Osteoblast (primary cell): ENCODE results near the gene NCOA1. TPM values are rescaled to one million over a fixed set of nuclear protein-coding genes. Genes with fewer than 3 reads are reported as not detected.

Source experiments
- DNase-seq: peaks from one replicate; pipeline ENCODE4 v3.0.0; 2011; ENCODE audit warnings: low spot score, mixed read lengths; ENCODE audit not compliant: insufficient read length; ENCODE audit errors: missing footprints
- H2AFZ ChIP-seq: 2 replicates; pipeline ENCODE4 v1.6.0; 2011; ENCODE audit warnings: mild to moderate bottlenecking, low read length
- H3K27ac ChIP-seq: 2 replicates; pipeline ENCODE4 v1.5.1; 2011; ENCODE audit warnings: mild to moderate bottlenecking, low read depth, low read length, moderate library complexity
- H3K27me3 ChIP-seq: 2 replicates; pipeline ENCODE4 v1.6.0; 2012; ENCODE audit warnings: mild to moderate bottlenecking, control low read depth, inconsistent platforms, low read length, moderate library complexity; ENCODE audit not compliant: insufficient read depth
- H3K36me3 ChIP-seq: 2 replicates; pipeline ENCODE4 v1.5.1; 2011; ENCODE audit warnings: mild to moderate bottlenecking, low read length, control low read depth, moderate library complexity; ENCODE audit not compliant: insufficient read depth
- H3K4me1 ChIP-seq: 2 replicates; pipeline ENCODE4 v1.5.1; 2011; ENCODE audit warnings: mild to moderate bottlenecking, low read length, control low read depth, moderate library complexity; ENCODE audit not compliant: insufficient read depth
- H3K4me2 ChIP-seq: 2 replicates; pipeline ENCODE4 v1.6.0; 2011; ENCODE audit warnings: mild to moderate bottlenecking, low read length; ENCODE audit not compliant: insufficient read depth
- H3K4me3 ChIP-seq: fragments of 200-600 bp; sonication (generic); 3 replicates; pipeline ENCODE4 v1.5.1; 2012; ENCODE audit warnings: mild to moderate bottlenecking, low read length, inconsistent platforms; ENCODE audit not compliant: insufficient read depth
- H3K79me2 ChIP-seq: 2 replicates; pipeline ENCODE4 v1.6.0; 2012; ENCODE audit warnings: mild to moderate bottlenecking, low read length, control low read depth, inconsistent platforms; ENCODE audit not compliant: insufficient read depth
- H3K9me3 ChIP-seq: 2 replicates; pipeline ENCODE4 v1.5.1; 2011; ENCODE audit warnings: low read depth, low read length, control low read depth
- H4K20me1 ChIP-seq: 2 replicates; pipeline ENCODE4 v1.6.0; 2012; ENCODE audit warnings: mild to moderate bottlenecking, low read length, control low read depth; ENCODE audit not compliant: insufficient read depth
- total RNA-seq: library from RNA; depleted of rRNA; stranded (reverse); fragments of >200 nt; gene quantifications from 2 replicates; pipeline ENCODE4 v1.2.3, GENCODE V29; 2012
- TF ChIP-seq, protein P1 (sequence below): IDR thresholded peaks from 2 replicates; pipeline ENCODE4 v1.5.1; 2011; ENCODE audit warnings: mild to moderate bottlenecking, low read depth, low read length, moderate library complexity; ENCODE audit errors: extremely low read depth

Gene NCOA1
- total RNA-seq, 1 donor, result 23.2 TPM

DNA sequence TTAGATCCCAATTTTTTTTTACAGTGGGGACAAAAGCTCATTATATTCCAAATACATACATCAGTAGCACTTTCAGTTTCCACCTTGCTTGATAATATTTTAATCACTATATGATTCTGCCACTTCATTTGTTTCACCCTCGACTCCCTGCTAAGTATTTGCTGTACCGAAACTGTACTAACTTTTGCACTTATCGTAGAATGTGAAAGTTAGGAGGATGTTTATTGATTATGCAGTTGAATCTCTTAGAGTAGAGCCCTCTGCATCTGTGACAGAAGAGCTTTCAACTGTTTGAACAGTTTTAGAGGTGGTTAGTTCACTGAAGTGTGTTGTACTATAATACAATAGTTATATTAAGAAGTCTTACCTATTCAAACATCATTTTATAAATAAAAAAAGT, 20.8 kb downstream of the NCOA1 start:
- Histone ChIP-seq H3K79me2 (peaks cover 24% of the 10 kb centered on the region), H3K4me2 (no peak overlapping the region), H3K9me3 (no peaks in the 10 kb centered on the region)

GRCh38 chr2:24512404-24512803, 21.4 kb downstream of the NCOA1 start:
- H4K20me1 ChIP-seq, result peaks cover 12% of the 10 kb centered on the region

More for the DNA sequence above, 20.8 kb downstream of the NCOA1 start:
- no peaks in the 10 kb centered on the region for H3K27me3 ChIP-seq
- H3K27ac ChIP-seq, result no peak overlapping the region
- H4K20me1 ChIP-seq, result peaks cover 12% of the 10 kb centered on the region
- H2AFZ ChIP-seq, result no peak overlapping the region
- no peaks in the 10 kb centered on the region for H3K36me3 ChIP-seq
- H3K4me3 ChIP-seq, result no peak overlapping the region
- no peak for DNase-seq
- peaks cover 10% of the 10 kb centered on the region for H3K4me1 ChIP-seq
- TF ChIP-seq, protein P1, sequence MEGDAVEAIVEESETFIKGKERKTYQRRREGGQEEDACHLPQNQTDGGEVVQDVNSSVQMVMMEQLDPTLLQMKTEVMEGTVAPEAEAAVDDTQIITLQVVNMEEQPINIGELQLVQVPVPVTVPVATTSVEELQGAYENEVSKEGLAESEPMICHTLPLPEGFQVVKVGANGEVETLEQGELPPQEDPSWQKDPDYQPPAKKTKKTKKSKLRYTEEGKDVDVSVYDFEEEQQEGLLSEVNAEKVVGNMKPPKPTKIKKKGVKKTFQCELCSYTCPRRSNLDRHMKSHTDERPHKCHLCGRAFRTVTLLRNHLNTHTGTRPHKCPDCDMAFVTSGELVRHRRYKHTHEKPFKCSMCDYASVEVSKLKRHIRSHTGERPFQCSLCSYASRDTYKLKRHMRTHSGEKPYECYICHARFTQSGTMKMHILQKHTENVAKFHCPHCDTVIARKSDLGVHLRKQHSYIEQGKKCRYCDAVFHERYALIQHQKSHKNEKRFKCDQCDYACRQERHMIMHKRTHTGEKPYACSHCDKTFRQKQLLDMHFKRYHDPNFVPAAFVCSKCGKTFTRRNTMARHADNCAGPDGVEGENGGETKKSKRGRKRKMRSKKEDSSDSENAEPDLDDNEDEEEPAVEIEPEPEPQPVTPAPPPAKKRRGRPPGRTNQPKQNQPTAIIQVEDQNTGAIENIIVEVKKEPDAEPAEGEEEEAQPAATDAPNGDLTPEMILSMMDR, result no peak

DNA sequence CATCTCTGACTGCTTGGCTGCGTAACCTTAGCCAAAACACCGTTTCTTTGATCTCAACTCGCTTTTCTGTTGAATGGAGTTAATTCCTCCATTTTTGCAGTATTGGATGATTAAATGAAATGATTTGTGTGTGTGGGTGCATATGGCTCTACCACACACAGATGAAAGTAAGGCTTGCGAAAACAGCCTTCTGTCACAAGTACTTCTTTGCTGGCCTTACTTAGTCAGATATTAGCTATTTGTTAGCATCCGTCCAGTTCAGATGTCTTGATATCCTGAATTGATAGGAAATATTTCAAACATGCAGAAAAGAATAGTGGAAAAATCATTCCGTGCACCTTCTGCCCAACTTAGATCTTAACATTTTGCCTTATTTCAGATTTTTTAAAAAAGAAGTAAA, 21.8 kb downstream of the NCOA1 start:
- no peak for DNase-seq
- Histone ChIP-seq H3K4me1 (peaks cover 10% of the 10 kb centered on the region), H3K9me3 (no peaks in the 10 kb centered on the region), H3K27me3 (no peaks in the 10 kb centered on the region), H3K4me2 (peak overlapping the region; percentile 51), H3K4me3 (no peak overlapping the region), H4K20me1 (peaks cover 12% of the 10 kb centered on the region), H3K36me3 (no peaks in the 10 kb centered on the region), H2AFZ (no peak overlapping the region), H3K27ac (no peak overlapping the region), H3K79me2 (peaks cover 23% of the 10 kb centered on the region)
- TF ChIP-seq, protein P1, result no peak

More at GRCh38 chr2:24512404-24512803, 21.4 kb downstream of the NCOA1 start:
- peaks cover 24% of the 10 kb centered on the region for H3K79me2 ChIP-seq
- H2AFZ ChIP-seq, result no peak overlapping the region
- no peak overlapping the region for H3K27ac ChIP-seq
- DNase-seq, result no peak
- TF ChIP-seq, protein P1, result no peak
- peak overlapping the region; percentile 51 for H3K4me2 ChIP-seq
- no peaks in the 10 kb centered on the region for H3K27me3 ChIP-seq
- peaks cover 10% of the 10 kb centered on the region for H3K4me1 ChIP-seq
- no peak overlapping the region for H3K4me3 ChIP-seq
- H3K36me3 ChIP-seq, result no peaks in the 10 kb centered on the region
- H3K9me3 ChIP-seq, result no peaks in the 10 kb centered on the region

DNA sequence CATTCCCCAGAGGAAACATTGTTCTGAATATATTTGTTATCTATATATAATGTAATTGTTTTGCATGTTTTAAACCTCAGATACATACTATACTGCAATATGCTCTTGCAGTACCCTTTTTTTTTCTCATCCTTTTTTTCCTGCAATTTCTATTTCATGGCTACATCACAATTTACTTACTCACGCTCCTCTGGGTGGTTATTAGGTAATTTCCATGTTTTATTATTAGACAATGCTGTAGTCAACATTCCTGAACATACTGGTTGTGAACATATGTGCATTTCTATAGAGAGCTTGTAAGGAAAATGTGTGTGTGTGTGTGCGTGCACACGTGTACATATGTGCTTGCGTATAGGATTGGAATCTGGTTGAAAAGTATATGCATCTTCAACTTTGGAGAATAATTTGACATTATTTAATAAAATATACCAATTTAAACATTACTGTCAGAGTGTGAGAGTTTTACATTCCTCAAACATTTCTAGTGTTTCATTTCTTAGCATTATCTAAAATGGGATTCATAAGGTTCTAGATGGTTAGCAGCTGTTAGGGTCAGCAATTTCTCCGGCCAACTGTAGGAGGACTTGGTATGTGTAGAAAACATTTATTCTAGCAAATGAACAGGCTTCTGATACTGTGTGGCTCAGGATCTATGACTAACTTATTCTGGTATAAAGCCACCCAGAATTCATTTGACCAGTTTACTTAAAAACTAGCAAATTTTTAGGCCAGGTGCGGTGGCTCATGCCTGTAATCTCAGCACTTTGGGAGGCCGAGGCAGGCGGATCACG, 22.4 kb downstream of the NCOA1 start:
- no peak for DNase-seq
- Histone ChIP-seq H3K4me3 (no peak overlapping the region), H2AFZ (no peak overlapping the region), H3K4me1 (peaks cover 10% of the 10 kb centered on the region), H3K9me3 (no peaks in the 10 kb centered on the region), H3K4me2 (no peak overlapping the region), H4K20me1 (peaks cover 12% of the 10 kb centered on the region), H3K27ac (no peak overlapping the region), H3K36me3 (no peaks in the 10 kb centered on the region), H3K27me3 (no peaks in the 10 kb centered on the region), H3K79me2 (peaks cover 25% of the 10 kb centered on the region)
- TF ChIP-seq, protein P1, result no peak
